GM19035 (cell line): ENCODE data around the gene MEIOB.
"Not testable (repeated sequence)": the region's sequence is repeated elsewhere in the genome, so short reads cannot be mapped to it uniquely, and the experiment has no call there.

Experiments
- ATAC-seq: cut with Tn5 transposase; IDR thresholded peaks from one replicate; pipeline ENCODE4 v1.9.1; 2021; ENCODE audit not compliant: unreplicated experiment

MEIOB gene

DNA sequence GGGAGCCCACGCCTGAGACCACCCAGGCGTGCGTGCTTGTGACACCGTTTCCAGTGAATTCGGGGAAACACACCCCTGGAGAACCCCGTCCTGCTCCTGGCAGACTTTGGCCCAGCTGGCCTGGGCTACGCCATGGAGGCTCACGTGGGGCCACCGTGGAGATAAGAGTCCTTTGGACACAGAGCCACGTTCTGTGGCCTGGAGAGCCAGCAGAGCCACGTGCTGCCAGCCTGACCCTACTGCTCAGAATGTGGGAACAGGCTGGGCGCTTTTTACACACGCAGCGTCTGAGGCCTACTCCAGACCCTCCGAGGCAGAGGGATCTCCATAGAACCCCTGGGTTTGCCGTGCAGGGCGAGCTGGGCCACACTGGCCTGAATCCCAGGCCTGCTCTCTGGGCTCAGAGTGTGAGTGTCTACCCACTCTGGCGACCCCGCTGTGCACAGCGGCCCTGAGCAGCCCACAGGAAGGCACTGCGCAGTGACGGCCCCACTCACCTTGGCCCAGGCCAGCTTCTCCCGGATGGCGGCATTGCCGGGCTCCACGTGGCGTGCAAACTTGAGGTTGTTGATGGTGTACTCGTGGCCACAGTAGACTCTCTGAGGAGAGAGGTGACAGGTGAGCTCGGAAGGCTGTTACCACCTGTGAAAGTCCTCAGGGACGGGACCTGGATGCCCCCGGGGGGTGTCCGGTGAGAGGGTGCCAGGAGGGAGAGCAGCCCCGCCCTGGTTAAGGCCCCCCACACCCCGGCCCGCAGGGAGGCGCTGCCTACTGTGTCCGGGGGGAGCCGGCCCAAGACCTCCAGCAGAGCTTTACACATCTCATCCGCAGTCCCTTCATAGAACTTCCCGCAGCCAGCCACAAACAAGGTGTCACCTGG lies 55.3 kb downstream of the MEIOB start:
- no peak for ATAC-seq

DNA sequence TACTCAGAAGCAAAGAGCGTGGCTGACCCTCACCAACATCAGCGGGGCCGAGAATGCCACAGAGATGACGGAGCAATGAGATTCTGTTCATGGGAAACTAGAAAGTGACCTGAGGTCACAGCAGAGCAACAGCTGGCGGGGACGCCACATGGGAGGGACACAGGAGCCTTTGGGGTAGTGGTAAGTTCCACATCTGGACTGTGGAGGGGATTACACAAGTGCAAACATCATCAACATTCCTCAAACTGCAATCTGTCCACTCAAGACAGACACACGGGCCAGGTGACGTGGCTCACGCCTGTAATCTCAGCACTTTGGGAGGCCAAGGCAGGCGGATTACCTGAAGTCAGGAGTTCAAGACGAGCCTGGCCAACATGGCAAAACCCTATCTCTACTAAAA lies 56.5 kb downstream of the MEIOB start:
- ATAC-seq: no peak

DNA sequence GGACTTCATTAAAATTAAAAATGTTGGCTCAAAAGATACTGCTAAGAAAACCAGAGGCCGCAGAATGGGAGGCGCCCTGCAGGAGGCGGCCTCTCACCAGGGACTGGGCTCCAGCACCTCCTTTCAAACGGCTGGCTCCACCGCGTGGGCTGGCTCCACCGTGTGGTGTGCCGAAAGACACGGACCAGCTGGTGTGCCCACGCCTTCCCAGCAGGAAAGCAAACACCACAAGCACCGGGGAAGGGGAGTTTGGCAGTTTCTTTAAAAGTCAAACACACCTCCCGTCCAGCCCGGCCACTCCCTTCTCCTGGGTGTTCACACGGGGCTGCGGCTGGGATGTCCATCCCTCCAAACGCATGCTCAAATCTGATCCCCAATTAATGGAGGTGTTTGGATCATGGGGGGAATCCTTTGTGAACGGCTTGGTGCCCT lies 59.2 kb downstream of the MEIOB start:
- ATAC-seq: no peak

DNA sequence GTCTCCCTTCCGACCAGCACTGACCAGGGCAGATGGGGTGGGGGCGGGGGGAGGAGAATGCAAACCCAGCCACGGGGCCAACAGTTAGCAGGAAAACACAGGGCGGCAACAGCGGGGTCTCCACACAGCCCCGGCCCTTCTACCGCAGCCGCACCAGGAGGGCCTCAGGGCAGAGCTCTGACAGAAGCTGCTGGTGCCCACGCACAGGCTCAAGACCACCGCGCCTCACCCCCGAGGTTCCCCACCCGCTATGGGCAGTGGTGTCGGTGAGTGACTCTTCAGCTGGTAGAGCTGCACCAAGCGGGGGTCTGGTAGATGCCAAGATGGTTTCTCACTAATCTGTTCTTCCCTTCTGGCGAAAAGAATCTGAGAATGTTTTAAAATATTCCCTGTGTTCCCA lies 61.4 kb downstream of the MEIOB start:
- ATAC-seq: no peak

- ATAC-seq: no peak
Measured at GRCh38 chr16:1810106-1810505, 61.9 kb downstream of the MEIOB start.

- no peak for ATAC-seq
Measured at GRCh38 chr16:1809281-1809801, 62.6 kb downstream of the MEIOB start.

GRCh38 chr16:1808691-1809090 lies 63.3 kb downstream of the MEIOB start:
- no peak for ATAC-seq

GRCh38 chr16:1807626-1808025 lies 64.3 kb downstream of the MEIOB start:
- no peak for ATAC-seq

DNA sequence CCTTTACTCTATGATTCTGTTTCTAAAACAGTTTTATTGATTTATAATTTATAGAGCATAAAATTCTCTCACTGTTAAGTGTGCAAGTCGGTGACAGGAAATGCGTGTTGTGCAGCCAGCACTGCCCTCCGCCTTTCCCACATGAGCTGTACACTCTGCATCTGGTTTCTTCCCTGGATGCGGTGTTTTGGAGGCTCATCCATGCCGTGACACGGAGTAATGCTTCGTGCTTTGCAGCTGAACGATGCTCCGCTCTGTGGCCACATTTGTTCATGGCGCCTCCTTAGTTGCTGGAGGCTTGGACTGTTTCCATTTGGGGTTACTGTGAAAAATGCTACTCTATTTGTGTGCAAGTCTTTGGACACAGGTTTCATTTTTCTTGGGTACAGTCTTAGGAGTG lies 71.3 kb downstream of the MEIOB start:
- ATAC-seq: no peak

DNA sequence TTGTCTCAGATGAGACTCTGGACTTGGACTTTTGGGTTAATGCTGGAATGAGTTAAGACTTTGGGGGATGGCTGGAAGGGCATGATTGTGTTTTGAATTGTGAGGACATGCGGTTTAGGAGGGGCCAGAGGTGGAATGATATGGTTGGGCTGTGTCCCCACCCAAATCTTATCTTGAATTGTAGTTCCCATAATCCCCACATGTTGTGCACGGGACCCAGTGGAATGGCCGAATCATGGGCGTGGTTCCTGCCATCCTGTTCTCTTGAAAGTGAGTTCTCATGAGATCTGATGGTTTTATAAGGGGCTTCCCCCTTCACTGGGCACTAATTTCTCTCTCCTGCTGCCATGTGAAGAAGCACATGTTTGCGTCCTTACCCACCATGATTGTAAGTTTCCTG lies 72.7 kb downstream of the MEIOB start:
- not testable (repeated sequence) for ATAC-seq

DNA sequence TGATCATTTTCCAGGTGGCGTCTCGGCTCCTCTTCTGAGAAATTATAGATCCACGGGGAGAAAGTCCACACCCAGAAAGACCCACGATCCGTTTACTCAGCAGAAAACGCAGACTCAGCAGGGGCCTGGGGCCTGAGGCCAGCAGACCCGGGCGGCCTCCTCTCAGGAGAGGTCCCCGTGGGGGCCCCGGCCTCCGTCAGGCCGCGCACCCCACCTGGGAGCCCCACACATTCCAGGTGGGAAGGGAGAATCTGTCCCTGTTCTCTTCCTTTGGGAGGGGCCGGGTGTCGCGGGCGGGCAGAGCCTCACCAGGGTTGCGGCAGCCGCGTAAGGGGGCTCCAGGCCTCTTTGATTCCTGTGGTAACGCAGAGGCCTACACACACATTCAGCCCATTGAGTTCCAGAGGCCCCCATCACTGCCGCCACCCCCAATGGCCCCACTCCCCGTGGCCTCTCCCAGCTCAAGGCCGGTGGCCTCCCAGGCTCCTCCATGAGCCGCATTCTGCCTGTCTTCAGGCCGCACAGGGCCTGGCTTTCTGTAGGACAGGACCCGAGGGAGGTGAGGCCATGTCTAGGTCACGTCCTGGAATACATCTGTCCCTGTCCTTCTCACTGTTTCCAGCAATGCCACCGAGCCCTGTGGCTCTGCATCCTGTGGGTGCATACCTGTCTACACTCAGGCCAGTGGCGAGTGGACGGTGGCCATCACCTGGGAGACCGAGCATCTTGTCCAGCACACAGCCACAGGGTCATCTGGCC lies 76.9 kb downstream of the MEIOB start:
- ATAC-seq: no peak

DNA sequence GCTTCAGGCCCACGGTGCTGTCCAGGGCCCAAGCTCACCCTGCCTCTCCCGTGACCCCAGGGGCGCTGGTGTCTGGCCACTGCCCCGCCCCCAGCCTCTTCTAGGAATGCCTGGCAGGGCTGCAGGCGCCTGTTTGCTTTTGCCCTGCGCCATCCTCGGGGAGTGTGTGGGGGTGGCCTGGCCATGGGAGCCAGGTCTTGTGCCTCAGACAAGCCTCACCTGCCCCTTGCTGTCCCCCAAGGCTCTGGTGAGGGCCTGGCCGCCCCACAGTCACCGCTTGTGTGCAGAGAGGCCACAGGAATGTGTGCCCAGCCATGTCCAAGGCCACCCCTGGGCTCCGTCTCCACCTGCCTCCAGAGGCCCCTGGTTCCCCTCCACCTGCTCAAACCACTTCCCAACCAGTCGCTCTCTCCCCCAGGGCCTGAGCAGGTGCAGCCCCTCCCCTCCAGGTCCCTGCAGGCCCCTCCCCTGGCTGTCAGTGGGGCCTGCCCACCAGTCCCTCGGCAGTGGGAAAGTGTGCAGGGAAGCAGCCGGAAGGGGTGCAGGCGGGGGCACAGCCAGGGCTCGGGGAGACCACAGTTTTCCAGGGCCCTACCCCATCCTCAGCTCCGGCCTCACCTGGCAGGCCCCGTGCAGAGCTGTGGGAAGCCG lies 77.6 kb downstream of the MEIOB start:
- no peak for ATAC-seq

DNA sequence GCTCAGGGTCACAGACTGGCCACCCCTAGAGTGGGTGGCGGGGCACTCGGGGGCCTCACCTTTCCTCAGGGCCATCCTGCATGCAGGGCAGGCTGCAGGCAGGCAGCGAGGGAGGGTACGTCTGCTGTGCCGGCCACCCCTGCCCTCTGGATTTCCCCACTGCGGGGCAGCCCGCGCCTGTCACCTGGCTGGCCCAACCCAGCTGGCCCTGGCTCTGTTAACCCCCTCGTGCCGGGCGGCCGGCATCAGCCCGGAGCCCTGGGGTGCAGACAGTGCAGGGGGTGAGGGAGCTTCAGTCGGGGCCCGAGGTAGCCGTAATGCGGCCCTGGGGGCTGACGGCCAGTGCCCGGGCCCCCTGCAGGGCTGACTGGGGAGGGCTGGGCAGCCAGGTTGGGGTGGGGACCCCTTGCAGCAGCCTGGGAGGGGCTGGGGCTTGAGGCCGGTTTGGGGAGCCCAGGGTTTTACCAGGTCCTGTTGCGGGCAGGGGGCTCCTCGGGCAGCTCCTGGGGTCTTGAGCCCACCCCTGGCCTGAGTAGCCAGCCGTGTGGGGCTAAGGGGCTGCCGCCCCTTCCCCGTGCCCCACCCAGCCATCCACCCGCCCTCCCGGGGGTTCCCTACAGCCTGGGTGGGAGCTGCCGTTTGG lies 78.3 kb downstream of the MEIOB start, which contains the start of gene IGFALS:
Gene IGFALS, minus strand, starts transcription at position 128 of the 643 bp plus-strand sequence. Its CDS starts 53 bp downstream, at position 75.
- no peak for ATAC-seq

DNA sequence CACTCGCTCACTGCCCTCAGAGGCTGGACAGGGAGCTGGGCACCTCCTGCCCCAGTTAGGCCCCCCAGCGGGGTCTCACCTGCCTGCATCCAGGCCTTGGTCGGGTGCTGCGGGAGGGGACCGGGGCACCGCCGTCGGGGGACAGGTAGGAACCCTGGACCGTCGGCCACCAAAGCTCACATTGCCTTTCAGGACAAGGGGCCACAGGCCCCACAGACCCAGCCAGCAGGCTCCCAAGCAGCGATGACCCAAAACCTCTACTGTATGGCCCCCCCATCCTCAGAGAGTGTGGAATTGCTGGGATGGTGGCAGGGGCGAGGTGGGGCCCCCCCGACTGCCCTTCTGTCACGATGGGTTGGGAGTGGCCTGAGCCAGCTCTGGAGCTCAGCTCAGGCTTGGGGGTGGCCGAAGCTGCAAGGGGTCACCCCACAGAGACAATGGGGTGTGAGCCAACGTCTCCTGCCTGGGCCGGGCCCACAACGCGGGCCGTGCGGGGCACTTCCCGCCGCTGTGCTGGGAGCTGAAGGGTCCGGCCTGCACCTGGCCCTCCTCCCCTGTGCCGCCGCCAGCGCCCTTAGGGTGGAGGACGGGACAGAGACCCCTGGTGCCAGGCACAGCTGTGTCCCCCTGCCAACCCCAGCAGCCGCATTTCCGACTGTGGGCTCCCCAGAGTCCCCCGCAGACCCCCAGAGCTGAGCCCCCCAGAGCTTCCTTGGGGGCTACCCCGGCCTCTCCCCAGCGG lies 79.0 kb downstream of the MEIOB start:
- ATAC-seq: no peak

GRCh38 chr16:1791943-1792812 lies 79.8 kb downstream of the MEIOB start:
- ATAC-seq: no peak

GRCh38 chr16:1791256-1791942 lies 80.6 kb downstream of the MEIOB start:
- ATAC-seq: no peak

DNA sequence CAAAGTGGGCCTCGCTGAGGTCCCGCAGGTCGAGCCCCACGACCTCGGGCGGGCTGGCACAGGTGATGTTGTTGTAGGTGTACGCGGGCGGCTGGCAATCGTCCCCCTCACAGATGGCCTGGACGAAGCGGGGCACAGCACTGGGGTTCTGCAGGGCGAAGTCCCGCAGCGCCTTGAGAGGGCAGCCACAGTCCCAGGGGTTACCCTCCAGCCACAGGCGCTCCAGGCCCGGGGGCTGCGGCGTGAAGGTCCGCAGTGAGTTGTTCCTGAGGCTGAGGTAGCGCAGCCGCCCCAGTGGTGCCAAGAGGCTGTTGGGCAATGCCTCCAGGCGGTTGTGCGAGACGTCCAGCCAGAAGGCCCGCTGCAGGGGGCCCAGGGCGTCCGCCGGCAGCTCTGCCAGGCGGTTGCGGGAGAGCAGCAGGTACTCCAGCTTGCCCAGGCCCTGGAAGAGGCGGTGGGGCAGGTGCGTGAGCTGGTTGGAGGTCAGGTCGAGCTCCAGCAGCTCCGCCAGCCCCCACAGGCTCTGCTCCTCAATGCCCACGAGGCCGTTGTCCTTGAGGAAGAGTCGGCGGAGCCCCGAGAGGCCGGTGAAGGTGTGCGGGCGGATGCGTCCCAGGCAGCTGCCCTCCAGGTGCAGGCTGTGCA lies 81.2 kb downstream of the MEIOB start:
- ATAC-seq: no peak

GRCh38 chr16:1790261-1790610 lies 81.7 kb downstream of the MEIOB start:
- ATAC-seq: no peak
